Measurements from ENCODE around the gene GABRB1.

The GABRB1 gene

DNA sequence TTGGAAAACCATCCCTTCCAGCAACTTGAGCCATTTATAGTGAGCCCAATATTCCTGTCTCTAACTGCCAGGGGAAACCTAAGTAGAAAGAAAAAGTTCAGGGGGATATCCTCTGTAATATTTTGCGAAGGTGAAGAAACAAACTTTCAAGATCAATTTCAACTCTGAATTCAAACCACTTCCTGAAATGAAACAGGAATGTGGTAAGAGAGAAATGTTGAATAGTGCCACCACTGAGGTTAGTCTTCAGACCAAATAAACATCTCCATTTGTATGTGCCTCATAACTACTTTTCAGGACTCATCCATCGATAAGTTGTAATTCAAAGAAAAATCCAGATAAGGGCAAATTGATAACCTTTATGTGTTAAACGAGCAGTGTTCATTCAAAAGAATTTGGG lies 128.7 kb downstream of the GABRB1 start:
- Histone ChIP-seq H3K4me3 (ENCODE audit: low read length in 2 of 2) (no peak overlapping the region), H3K27ac (ENCODE audit: low read length) (no peak overlapping the region), H3K9ac (ENCODE audit: low read length in 2 of 2) (no peak overlapping the region), H3K36me3 (ENCODE audit: control insufficient read depth in 2 of 2, insufficient read depth in 2 of 2, low read length in 2 of 2) (no peaks in the 10 kb centered on the region), H3K4me1 (ENCODE audit: control insufficient read depth, insufficient read depth, low read length) (no peaks in the 10 kb centered on the region), H3K27me3 (ENCODE audit: control insufficient read depth in 1 of 2, insufficient read depth in 2 of 2, low read length in 2 of 2) (no peaks in the 10 kb centered on the region), H3K9me3 (ENCODE audit: control insufficient read depth in 2 of 2, low read length in 2 of 2) (no peaks in the 10 kb centered on the region)

- H3K36me3 ChIP-seq (ENCODE audit: control insufficient read depth in 2 of 2, insufficient read depth in 2 of 2, low read length in 2 of 2), result no peaks in the 10 kb centered on the region
- no peak overlapping the region for H3K4me3 ChIP-seq (ENCODE audit: low read length in 2 of 2)
- no peaks in the 10 kb centered on the region for H3K9me3 ChIP-seq (ENCODE audit: control insufficient read depth in 2 of 2, low read length in 2 of 2)
- no peaks in the 10 kb centered on the region for H3K4me1 ChIP-seq (ENCODE audit: control insufficient read depth, insufficient read depth, low read length)
- no peaks in the 10 kb centered on the region for H3K27me3 ChIP-seq (ENCODE audit: control insufficient read depth in 1 of 2, insufficient read depth in 2 of 2, low read length in 2 of 2)
- no peak overlapping the region for H3K27ac ChIP-seq (ENCODE audit: low read length)
- H3K9ac ChIP-seq (ENCODE audit: low read length in 2 of 2), result no peak overlapping the region
Measured at GRCh38 chr4:47167081-47168035, 136.0 kb downstream of the GABRB1 start.

DNA sequence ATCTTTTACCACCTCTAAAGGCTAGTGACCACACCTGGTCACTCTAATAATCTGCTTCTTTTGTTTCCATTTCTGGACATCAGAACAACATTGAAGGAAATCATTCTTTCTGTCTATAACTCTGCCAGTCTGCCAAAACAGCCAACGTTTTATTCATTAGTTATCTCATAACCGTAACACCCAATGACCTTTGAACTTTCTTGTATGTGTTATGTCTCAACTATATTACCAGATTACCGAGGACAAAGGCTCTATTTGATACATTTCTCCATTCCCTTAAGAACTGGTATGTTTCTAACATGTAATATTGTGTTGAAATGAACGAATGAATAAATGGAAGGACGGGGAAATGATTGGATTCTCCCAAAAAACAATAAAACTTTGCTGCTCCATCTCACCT lies 152.7 kb downstream of the GABRB1 start:
- no peaks in the 10 kb centered on the region for H3K27me3 ChIP-seq (ENCODE audit: control insufficient read depth in 1 of 2, insufficient read depth in 2 of 2, low read length in 2 of 2)
- H3K4me3 ChIP-seq (ENCODE audit: low read length in 2 of 2), result no peak overlapping the region
- no peaks in the 10 kb centered on the region for H3K4me1 ChIP-seq (ENCODE audit: control insufficient read depth, insufficient read depth, low read length)
- no peaks in the 10 kb centered on the region for H3K9me3 ChIP-seq (ENCODE audit: control insufficient read depth in 2 of 2, low read length in 2 of 2)
- no peaks in the 10 kb centered on the region for H3K36me3 ChIP-seq (ENCODE audit: control insufficient read depth in 2 of 2, insufficient read depth in 2 of 2, low read length in 2 of 2)
- no peak overlapping the region for H3K9ac ChIP-seq (ENCODE audit: low read length in 2 of 2)
- H3K27ac ChIP-seq (ENCODE audit: low read length), result no peak overlapping the region

DNA sequence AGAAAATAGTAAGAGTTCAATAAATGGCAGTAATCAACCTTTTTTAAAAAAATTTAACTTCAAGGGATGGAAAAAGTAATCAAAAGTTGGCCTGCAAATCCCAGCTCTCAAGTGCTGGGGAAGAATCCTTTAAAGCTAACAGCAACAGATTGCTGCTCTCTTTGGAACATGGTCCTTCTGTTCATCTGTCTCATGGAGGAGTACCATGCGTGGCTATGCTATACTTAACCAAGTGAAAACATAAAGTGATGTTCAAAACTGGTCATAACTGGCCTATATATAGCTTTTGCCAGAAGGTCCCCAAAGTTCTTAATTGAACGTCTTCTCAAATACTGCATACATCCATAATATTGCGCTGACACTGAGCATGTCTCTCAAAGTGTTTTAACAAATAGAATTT lies 154.4 kb downstream of the GABRB1 start:
- Histone ChIP-seq H3K27me3 (ENCODE audit: control insufficient read depth in 1 of 2, insufficient read depth in 2 of 2, low read length in 2 of 2) (no peaks in the 10 kb centered on the region), H3K9me3 (ENCODE audit: control insufficient read depth in 2 of 2, low read length in 2 of 2) (no peaks in the 10 kb centered on the region), H3K27ac (ENCODE audit: low read length) (no peak overlapping the region), H3K9ac (ENCODE audit: low read length in 2 of 2) (no peak overlapping the region), H3K36me3 (ENCODE audit: control insufficient read depth in 2 of 2, insufficient read depth in 2 of 2, low read length in 2 of 2) (no peaks in the 10 kb centered on the region), H3K4me1 (ENCODE audit: control insufficient read depth, insufficient read depth, low read length) (no peaks in the 10 kb centered on the region), H3K4me3 (ENCODE audit: low read length in 2 of 2) (no peak overlapping the region)

- Histone ChIP-seq H3K27ac (ENCODE audit: low read length) (no peak overlapping the region), H3K4me3 (ENCODE audit: low read length in 2 of 2) (no peak overlapping the region), H3K36me3 (ENCODE audit: control insufficient read depth in 2 of 2, insufficient read depth in 2 of 2, low read length in 2 of 2) (no peaks in the 10 kb centered on the region), H3K9me3 (ENCODE audit: control insufficient read depth in 2 of 2, low read length in 2 of 2) (no peaks in the 10 kb centered on the region), H3K4me1 (ENCODE audit: control insufficient read depth, insufficient read depth, low read length) (no peaks in the 10 kb centered on the region), H3K9ac (ENCODE audit: low read length in 2 of 2) (no peak overlapping the region), H3K27me3 (ENCODE audit: control insufficient read depth in 1 of 2, insufficient read depth in 2 of 2, low read length in 2 of 2) (no peaks in the 10 kb centered on the region)
Measured at GRCh38 chr4:47187608-47188007, 156.2 kb downstream of the GABRB1 start.

DNA sequence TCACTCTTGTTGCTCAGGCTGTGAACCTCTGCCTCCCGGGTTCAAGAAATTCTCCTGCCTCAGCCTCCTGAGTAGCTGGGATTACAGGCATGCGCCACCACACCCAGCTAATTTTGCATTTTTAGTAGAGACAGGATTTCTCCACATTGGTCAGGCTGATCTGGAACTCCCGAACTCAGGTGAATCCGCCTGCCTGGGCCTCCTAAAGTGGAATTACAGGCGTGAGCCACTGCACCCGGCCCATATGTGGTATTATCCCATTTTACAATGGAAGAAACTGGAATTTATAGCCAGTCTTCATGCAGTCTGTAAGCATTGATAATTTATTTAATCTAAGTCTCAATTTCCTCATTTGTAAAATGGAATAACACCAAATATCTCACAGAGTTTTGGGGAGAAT lies 161.8 kb downstream of the GABRB1 start:
- no peaks in the 10 kb centered on the region for H3K9me3 ChIP-seq (ENCODE audit: control insufficient read depth in 2 of 2, low read length in 2 of 2)
- no peak overlapping the region for H3K9ac ChIP-seq (ENCODE audit: low read length in 2 of 2)
- H3K4me3 ChIP-seq (ENCODE audit: low read length in 2 of 2), result no peak overlapping the region
- H3K4me1 ChIP-seq (ENCODE audit: control insufficient read depth, insufficient read depth, low read length), result no peaks in the 10 kb centered on the region
- H3K36me3 ChIP-seq (ENCODE audit: control insufficient read depth in 2 of 2, insufficient read depth in 2 of 2, low read length in 2 of 2), result no peaks in the 10 kb centered on the region
- H3K27me3 ChIP-seq (ENCODE audit: control insufficient read depth in 1 of 2, insufficient read depth in 2 of 2, low read length in 2 of 2), result no peaks in the 10 kb centered on the region
- H3K27ac ChIP-seq (ENCODE audit: low read length), result no peak overlapping the region

GRCh38 chr4:47194036-47194737 lies 162.8 kb downstream of the GABRB1 start:
- no peak overlapping the region for H3K4me3 ChIP-seq (ENCODE audit: low read length in 2 of 2)
- no peaks in the 10 kb centered on the region for H3K27me3 ChIP-seq (ENCODE audit: control insufficient read depth in 1 of 2, insufficient read depth in 2 of 2, low read length in 2 of 2)
- H3K4me1 ChIP-seq (ENCODE audit: control insufficient read depth, insufficient read depth, low read length), result no peaks in the 10 kb centered on the region
- no peak overlapping the region for H3K9ac ChIP-seq (ENCODE audit: low read length in 2 of 2)
- H3K36me3 ChIP-seq (ENCODE audit: control insufficient read depth in 2 of 2, insufficient read depth in 2 of 2, low read length in 2 of 2), result no peaks in the 10 kb centered on the region
- no peak overlapping the region for H3K27ac ChIP-seq (ENCODE audit: low read length)
- no peaks in the 10 kb centered on the region for H3K9me3 ChIP-seq (ENCODE audit: control insufficient read depth in 2 of 2, low read length in 2 of 2)

DNA sequence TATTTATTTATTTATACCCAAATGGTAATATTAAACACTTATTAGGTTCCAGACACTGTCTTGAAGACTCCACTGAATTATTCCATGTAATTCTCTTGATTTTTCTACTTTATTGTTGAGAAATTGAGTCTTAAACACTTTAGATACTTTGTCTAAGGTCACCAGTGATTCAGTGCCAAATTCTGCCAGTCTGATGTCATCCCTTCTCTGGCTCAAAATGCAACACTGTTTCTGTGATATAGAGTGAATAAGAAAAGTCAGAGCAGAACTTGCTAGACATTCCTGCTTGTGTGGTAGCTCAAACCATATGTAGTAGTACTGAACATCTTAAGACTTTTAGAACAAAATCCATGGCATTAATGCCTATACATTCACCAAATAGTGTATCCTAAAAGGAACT lies 164.3 kb downstream of the GABRB1 start:
- Histone ChIP-seq H3K9ac (ENCODE audit: low read length in 2 of 2) (no peak overlapping the region), H3K4me1 (ENCODE audit: control insufficient read depth, insufficient read depth, low read length) (no peaks in the 10 kb centered on the region), H3K4me3 (ENCODE audit: low read length in 2 of 2) (no peak overlapping the region), H3K9me3 (ENCODE audit: control insufficient read depth in 2 of 2, low read length in 2 of 2) (no peaks in the 10 kb centered on the region), H3K36me3 (ENCODE audit: control insufficient read depth in 2 of 2, insufficient read depth in 2 of 2, low read length in 2 of 2) (no peaks in the 10 kb centered on the region), H3K27me3 (ENCODE audit: control insufficient read depth in 1 of 2, insufficient read depth in 2 of 2, low read length in 2 of 2) (no peaks in the 10 kb centered on the region), H3K27ac (ENCODE audit: low read length) (no peak overlapping the region)

DNA sequence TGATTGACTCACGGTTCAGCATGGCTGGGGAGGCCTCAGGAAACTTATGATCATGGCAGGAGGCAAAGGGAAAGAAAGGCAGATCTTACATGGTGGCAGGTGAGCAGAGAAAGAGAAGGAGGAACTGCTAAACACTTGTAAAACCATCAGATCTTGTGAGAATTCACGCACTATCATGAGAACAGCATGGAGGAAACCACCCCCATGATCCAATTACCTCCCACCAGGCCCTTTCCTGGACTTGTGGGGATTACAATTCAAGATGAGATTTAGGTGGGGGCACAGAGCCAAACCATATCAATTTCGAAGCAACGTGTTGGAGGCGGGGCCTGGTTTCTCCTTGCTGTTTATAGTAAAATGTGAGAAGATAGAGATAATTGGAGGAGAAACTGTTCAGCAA lies 167.4 kb downstream of the GABRB1 start:
- Histone ChIP-seq H3K9me3 (ENCODE audit: control insufficient read depth in 2 of 2, low read length in 2 of 2) (no peaks in the 10 kb centered on the region), H3K27me3 (ENCODE audit: control insufficient read depth in 1 of 2, insufficient read depth in 2 of 2, low read length in 2 of 2) (no peaks in the 10 kb centered on the region), H3K4me3 (ENCODE audit: low read length in 2 of 2) (no peak overlapping the region), H3K4me1 (ENCODE audit: control insufficient read depth, insufficient read depth, low read length) (no peaks in the 10 kb centered on the region), H3K9ac (ENCODE audit: low read length in 2 of 2) (no peak overlapping the region), H3K27ac (ENCODE audit: low read length) (no peak overlapping the region), H3K36me3 (ENCODE audit: control insufficient read depth in 2 of 2, insufficient read depth in 2 of 2, low read length in 2 of 2) (no peaks in the 10 kb centered on the region)

DNA sequence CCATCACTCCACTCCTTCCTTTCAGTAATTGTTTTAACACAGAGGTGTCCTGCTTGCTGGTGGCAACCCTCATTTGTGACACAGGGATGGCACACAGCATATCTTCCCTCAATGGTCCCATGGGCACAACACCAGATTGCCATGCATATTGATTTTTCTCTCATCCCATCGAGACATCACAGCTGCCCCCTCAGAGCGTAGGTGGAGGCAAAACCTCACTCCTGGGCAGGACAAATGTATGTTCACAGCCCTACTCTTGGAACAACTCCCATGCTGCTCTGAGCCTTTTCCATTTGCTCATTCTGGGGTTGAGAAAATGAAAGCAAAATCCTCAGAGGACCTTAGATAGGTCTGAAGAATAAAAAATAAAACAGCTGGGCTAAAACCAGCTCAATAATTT lies 172.2 kb downstream of the GABRB1 start:
- no peak overlapping the region for H3K27ac ChIP-seq (ENCODE audit: low read length)
- no peak overlapping the region for H3K4me3 ChIP-seq (ENCODE audit: low read length in 2 of 2)
- no peaks in the 10 kb centered on the region for H3K27me3 ChIP-seq (ENCODE audit: control insufficient read depth in 1 of 2, insufficient read depth in 2 of 2, low read length in 2 of 2)
- no peaks in the 10 kb centered on the region for H3K9me3 ChIP-seq (ENCODE audit: control insufficient read depth in 2 of 2, low read length in 2 of 2)
- H3K9ac ChIP-seq (ENCODE audit: low read length in 2 of 2), result no peak overlapping the region
- no peaks in the 10 kb centered on the region for H3K36me3 ChIP-seq (ENCODE audit: control insufficient read depth in 2 of 2, insufficient read depth in 2 of 2, low read length in 2 of 2)
- H3K4me1 ChIP-seq (ENCODE audit: control insufficient read depth, insufficient read depth, low read length), result no peaks in the 10 kb centered on the region

DNA sequence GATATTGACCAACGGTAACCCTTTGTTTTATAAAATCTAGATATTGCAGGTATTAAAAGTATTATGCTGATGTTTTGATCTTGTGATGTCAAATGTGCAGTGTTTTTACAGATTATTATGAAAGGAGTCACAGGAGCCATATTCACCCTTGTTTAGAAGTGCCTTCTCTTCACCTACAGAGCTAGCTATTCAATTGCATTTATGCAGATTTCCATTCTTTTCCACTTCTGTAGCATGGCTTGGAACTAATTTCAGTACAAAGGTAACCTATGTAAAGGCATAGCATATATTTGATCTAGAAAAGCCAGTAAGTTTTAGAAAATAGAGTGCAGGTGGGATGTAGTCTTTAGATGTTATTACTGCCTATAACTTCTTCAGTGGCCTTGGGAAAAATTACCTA lies 176.2 kb downstream of the GABRB1 start:
- Histone ChIP-seq H3K4me1 (ENCODE audit: control insufficient read depth, insufficient read depth, low read length) (no peaks in the 10 kb centered on the region), H3K27me3 (ENCODE audit: control insufficient read depth in 1 of 2, insufficient read depth in 2 of 2, low read length in 2 of 2) (no peaks in the 10 kb centered on the region), H3K27ac (ENCODE audit: low read length) (no peak overlapping the region), H3K9ac (ENCODE audit: low read length in 2 of 2) (no peak overlapping the region), H3K4me3 (ENCODE audit: low read length in 2 of 2) (no peak overlapping the region), H3K9me3 (ENCODE audit: control insufficient read depth in 2 of 2, low read length in 2 of 2) (no peaks in the 10 kb centered on the region), H3K36me3 (ENCODE audit: control insufficient read depth in 2 of 2, insufficient read depth in 2 of 2, low read length in 2 of 2) (no peaks in the 10 kb centered on the region)
